KMS-11 (cell line): ENCODE results near the gene TEX22.

ENCODE experiments used
- H2AFZ ChIP-seq: fragments of 200-600 bp; sonication (generic); 2 replicates; pipeline ENCODE4 v1.6.1; 2016; ENCODE audit warnings: antibody characterized with exemption, mixed run types, low read depth
- H3K27ac ChIP-seq: fragments of 200-600 bp; sonication (generic); 2 replicates; pipeline ENCODE4 v1.6.1; 2016; ENCODE audit warnings: mild to moderate bottlenecking, mixed run types
- H3K27me3 ChIP-seq: fragments of 200-600 bp; sonication (generic); 2 replicates; pipeline ENCODE4 v1.6.1; 2017; ENCODE audit warnings: mild to moderate bottlenecking, low read depth, mixed run types, moderate library complexity; ENCODE audit not compliant: insufficient read depth
- H3K36me3 ChIP-seq: fragments of 200-600 bp; sonication (generic); 2 replicates; pipeline ENCODE4 v1.6.1; 2017; ENCODE audit warnings: mild to moderate bottlenecking, mixed run types; ENCODE audit not compliant: insufficient read depth
- H3K4me1 ChIP-seq: fragments of 200-600 bp; sonication (generic); 2 replicates; pipeline ENCODE4 v1.6.1; 2016; ENCODE audit warnings: mild to moderate bottlenecking, low read depth, mixed run types; ENCODE audit not compliant: poor library complexity, severe bottlenecking
- H3K4me2 ChIP-seq: fragments of 200-600 bp; sonication (generic); 2 replicates; pipeline ENCODE4 v1.7.0; 2016; ENCODE audit warnings: mild to moderate bottlenecking, mixed run types
- H3K4me3 ChIP-seq: fragments of 200-600 bp; sonication (generic); IDR thresholded peaks from 2 replicates; pipeline ENCODE4 v1.6.1; 2017; ENCODE audit warnings: low read depth, low read length, mixed read lengths; ENCODE audit not compliant: insufficient read depth
- H3K79me2 ChIP-seq: fragments of 200-600 bp; sonication (generic); 2 replicates; pipeline ENCODE4 v1.6.1; 2016; ENCODE audit warnings: low read depth, mixed run types; ENCODE audit not compliant: insufficient read depth
- H3K9ac ChIP-seq: fragments of 200-600 bp; sonication (generic); 2 replicates; pipeline ENCODE4 v1.6.1; 2016; ENCODE audit warnings: mild to moderate bottlenecking, mixed run types
- H4K20me1 ChIP-seq: fragments of 200-600 bp; sonication (generic); 2 replicates; pipeline ENCODE4 v1.6.1; 2016; ENCODE audit warnings: mild to moderate bottlenecking, mixed run types; ENCODE audit not compliant: insufficient read depth
- CTCF ChIP-seq: fragments of 200-600 bp; sonication (generic); conservative IDR thresholded peaks from 2 replicates; pipeline ENCODE4 v1.6.1; 2017; ENCODE audit warnings: low read depth, mild to moderate bottlenecking, antibody characterized with exemption, low read length, moderate library complexity, mixed read lengths

The TEX22 gene

GRCh38 chr14:105368426-105368825, 29.9 kb upstream of the TEX22 start:
- no peaks in the 10 kb centered on the region for H4K20me1 ChIP-seq
- no peaks in the 10 kb centered on the region for H3K27me3 ChIP-seq
- H3K79me2 ChIP-seq, result no peaks in the 10 kb centered on the region
- no peak overlapping the region for H3K4me2 ChIP-seq
- H3K9ac ChIP-seq, result no peak overlapping the region
- H3K4me1 ChIP-seq, result peaks cover 6% of the 10 kb centered on the region
- H2AFZ ChIP-seq, result no peak overlapping the region
- H3K36me3 ChIP-seq, result no peaks in the 10 kb centered on the region
- TF ChIP-seq CTCF, result no peak
- H3K4me3 ChIP-seq, result no peak overlapping the region
- no peak overlapping the region for H3K27ac ChIP-seq

- Histone ChIP-seq H3K36me3 (no peaks in the 10 kb centered on the region), H3K9ac (no peak overlapping the region), H3K27ac (no peak overlapping the region), H3K4me1 (peaks cover 6% of the 10 kb centered on the region), H3K4me3 (no peak overlapping the region), H4K20me1 (no peaks in the 10 kb centered on the region), H3K79me2 (no peaks in the 10 kb centered on the region), H3K4me2 (no peak overlapping the region), H3K27me3 (no peaks in the 10 kb centered on the region), H2AFZ (no peak overlapping the region)
- TF ChIP-seq CTCF, result no peak
These were observed 29.3 kb upstream of the TEX22 start for GRCh38 chr14:105368910-105369652.

- Histone ChIP-seq H3K4me3 (no peak overlapping the region), H3K27ac (no peak overlapping the region), H3K36me3 (no peaks in the 10 kb centered on the region), H3K79me2 (no peaks in the 10 kb centered on the region), H3K4me2 (no peak overlapping the region), H2AFZ (no peak overlapping the region), H3K4me1 (peaks cover 6% of the 10 kb centered on the region), H4K20me1 (no peaks in the 10 kb centered on the region), H3K9ac (no peak overlapping the region), H3K27me3 (no peaks in the 10 kb centered on the region)
- no peak for TF ChIP-seq CTCF
These were observed 28.7 kb upstream of the TEX22 start for GRCh38 chr14:105369653-105370040.

GRCh38 chr14:105374389-105374788, 23.9 kb upstream of the TEX22 start:
- no peak overlapping the region for H2AFZ ChIP-seq
- no peak for TF ChIP-seq CTCF
- peaks cover 6% of the 10 kb centered on the region for H3K4me1 ChIP-seq
- H3K79me2 ChIP-seq, result no peaks in the 10 kb centered on the region
- no peak overlapping the region for H3K4me2 ChIP-seq
- no peak overlapping the region for H3K27ac ChIP-seq
- no peak overlapping the region for H3K9ac ChIP-seq
- H4K20me1 ChIP-seq, result no peaks in the 10 kb centered on the region
- no peaks in the 10 kb centered on the region for H3K36me3 ChIP-seq
- H3K27me3 ChIP-seq, result no peaks in the 10 kb centered on the region
- no peak overlapping the region for H3K4me3 ChIP-seq
